Measurements from ENCODE around the gene KRTAP3-2.
A peak's percentile ranks its signal among the peaks of the same experiment; 100 is the strongest.

Gene KRTAP3-2

DNA sequence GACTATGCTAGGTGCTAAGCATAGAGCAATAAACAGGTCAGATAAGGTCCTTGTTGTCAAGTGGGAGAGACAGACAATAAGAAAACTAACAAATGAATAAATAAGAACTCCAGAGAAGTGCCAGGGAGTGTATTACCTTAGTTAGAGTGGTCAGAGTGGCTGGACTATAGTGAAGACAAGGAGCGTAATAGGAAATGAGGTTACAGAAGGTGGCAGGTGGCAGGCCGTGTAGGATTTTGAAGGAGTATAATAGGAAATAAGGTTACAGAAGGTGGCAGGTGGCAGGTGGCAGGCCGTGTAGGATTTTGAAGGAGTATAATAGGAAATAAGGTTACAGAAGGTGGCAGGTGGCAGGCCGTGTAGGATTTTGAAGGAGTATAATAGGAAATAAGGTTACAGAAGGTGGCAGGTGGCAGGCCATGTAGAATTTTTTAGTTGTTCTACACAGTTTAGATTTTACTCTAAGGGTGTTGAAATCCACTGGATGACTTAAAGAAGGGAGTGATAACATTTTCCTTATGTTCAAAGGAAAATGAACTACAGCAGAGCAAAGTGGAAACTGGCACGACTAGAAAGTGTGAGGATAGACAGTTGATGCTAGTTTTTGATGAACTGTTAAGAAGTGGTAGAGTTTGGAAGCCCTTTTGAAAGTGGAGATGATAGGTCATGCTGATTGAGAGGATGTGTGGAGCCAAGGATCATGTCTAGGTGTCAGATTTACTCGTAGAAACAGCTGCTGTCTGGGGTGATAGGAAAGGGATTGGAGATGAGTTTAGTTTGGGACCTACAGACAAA lies 12.8 kb upstream of the KRTAP3-2 start:
- intact Hi-C loops (cut with DNase I): no loop called here
- DNase-seq: no peak

DNA sequence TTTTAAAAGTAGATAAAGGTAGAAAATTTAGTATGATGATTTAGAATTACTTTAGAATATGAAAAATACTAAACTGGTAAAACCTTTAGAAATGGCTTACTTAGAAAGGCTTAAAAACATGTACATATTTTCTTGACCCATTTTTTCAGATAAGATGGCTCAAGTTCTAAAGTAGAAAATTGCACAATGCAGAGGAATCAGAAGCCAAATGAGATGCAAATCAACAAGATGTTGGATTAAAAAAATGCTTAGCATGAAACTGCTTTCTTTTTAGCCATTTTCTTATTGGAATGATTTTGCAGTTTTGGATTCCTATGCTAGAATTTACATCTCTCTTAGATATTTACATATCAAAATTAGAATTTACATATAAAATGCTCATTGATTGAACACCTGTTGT lies 10.7 kb upstream of the KRTAP3-2 start:
- no peak for DNase-seq
- intact Hi-C loops (cut with DNase I): no loop called here

DNA sequence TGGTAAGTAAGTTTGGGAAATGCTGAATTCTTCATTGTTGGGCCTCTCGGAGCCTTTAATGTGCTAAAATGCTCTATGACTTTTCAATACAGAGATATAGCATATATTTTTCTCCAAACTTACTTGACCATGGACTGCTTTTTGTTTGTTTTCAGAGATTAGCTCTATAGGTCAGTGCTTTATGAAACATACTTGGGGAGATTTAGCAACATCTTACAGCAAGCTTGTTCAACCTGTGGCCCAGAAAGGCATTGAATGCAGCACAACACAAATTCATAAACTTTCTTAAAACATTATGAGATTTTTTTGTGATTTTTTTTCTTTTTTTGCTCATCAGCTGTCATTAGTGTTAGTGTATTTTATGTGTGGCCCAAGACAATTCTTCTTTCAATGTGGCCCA lies 10.2 kb upstream of the KRTAP3-2 start:
- intact Hi-C loops (cut with DNase I): no loop called here
- no peak for DNase-seq

DNA sequence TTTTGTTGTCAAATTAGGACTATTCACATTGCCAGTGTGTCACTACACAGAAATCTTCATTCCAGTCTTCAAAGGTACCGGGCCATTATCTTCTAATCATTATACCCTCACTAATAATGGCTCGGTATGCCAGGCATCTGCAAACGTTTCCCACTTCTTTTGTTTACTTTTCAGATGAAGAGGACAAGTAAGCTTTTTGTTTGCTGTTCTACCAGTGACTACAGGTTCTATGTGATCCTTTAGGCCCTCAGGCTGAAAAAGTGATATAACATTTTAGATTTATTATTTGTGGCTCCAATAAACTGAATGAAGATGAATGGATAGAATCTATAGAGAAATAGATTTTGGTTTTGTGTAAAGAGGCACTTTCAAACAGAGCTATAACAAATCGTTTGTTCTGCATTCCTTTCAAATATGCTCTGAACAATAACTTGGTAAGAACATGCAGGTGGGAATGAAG lies 9.6 kb upstream of the KRTAP3-2 start:
- intact Hi-C loops (cut with DNase I): no loop called here
- no peak for DNase-seq

DNA sequence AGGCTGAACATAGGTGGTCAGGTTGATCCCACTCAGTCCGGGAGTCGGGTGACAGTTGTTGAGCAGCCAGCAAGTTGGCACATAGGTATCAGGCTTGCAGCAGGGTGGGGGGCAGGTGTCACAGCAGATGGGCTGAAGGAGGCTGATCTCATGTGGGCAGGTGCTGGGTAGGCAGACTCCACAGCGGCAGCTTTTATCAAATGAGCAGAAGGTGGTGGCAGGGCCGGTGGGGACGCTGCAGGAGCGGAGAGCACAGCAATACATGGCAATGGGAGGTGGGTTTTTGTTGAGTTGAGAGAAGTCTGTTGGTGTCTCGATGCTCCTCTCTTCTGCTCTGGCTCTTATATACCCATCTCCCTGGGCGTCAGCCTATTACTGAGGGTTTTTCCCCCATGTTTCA lies 9.1 kb upstream of the KRTAP3-2 start, which contains the start of gene KRTAP3-1:
KRTAP3-1 (minus strand) TSS at position 318 of the 400 bp plus-strand sequence; CDS start at position 264, 54 bp downstream.
- intact Hi-C loops (cut with DNase I): no loop called here
- DNase-seq: no peak

DNA sequence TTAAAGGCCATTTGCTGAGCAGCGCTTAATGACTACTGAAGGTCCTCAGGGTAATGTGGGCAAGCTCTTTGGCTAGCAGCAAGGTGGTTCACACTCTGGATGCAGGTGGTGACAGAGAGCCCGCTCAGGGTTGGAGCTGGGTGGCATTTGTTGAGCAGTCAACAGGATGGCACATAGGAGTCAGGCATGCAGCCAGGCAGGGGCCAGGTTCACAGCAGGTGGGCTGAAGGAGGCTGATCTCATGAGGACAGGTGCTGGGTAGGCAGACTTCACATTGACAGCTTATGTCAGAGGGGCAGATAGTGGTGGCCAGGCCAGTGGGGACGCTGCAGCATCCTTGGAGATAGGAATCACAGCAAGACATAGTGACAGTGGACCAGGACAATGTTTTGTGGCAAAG lies 4.7 kb upstream of the KRTAP3-2 start:
- DNase-seq: no peak
- intact Hi-C loops (cut with DNase I): no loop called here

DNA sequence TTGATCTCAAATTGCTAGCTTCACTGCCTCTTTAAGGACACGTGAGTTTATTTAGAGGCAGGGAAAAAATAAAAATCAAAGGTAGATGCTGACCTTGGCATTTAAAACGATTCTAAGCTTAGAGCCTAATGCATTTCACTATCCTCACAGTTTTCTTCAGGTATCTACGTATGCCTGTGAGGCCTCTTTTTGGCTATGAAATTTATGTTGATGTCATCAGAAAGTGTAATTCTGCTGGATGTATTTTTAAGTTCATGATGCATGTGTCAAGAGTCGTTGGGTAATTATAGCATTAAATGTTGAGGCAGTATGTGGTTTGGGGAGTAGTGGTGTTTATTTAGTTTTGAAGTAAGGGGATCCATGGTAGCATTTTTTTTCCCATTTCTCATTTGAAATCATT lies 4.2 kb upstream of the KRTAP3-2 start:
- intact Hi-C loops (cut with DNase I): no loop called here
- no peak for DNase-seq

DNA sequence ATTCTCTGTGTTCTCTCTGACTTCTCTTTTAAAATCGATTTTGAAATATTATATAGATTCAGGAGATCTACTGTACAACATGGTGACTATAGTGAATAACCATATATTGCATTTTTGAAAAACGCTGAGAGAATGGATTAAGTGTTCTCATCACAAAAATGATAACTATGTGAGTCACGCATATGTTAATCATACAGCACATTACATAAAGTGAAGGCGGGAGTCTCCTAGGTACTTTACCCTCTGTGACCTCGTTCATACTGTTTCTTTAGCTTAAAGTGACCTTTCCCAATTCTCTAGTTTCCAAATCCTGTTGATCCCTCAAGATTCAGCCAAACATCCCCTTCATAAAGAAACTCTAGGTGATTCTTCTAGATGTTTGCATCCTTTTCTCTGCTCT lies 3.1 kb upstream of the KRTAP3-2 start:
- no peak for DNase-seq
- intact Hi-C loops (cut with DNase I): no loop called here

DNA sequence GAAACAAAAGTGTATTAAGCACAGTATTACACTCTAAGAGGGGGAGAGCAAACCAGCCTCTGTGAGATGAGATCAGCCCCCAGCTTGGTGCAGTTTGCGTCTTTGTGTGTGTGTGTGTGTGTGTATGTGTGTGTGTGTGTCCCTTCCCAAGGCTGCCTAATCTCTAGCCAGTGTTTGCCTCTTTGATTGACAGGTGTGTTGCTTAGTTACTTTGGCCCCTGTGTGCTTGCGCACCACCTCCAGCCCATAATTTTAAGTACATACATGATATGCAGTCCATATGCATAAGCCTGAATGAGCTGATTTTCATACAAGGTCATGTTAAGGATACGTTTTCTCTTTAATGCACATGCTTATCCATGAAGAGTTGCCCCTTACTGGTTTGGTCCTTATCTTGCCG lies 2.1 kb upstream of the KRTAP3-2 start:
- DNase-seq: no peak
- intact Hi-C loops (cut with DNase I): no loop called here

DNA sequence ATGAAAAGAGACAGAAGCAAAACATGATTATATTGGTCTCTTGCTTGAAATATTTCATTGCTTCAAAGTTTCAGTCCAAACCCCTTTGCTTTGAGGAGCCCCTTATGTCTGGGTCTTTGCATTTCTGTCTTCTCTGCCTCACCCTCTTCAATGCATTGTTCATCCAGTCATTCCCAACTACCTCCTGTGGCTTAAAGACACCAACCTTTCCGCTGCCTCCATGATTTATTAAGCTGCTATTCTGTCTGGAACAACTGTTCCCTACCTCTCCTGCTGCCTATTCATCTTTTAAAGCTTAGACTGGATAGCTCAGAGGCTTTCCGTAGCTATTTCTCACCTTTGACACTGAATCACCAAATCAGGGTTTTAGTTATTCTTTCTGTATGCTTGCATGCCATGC lies 2.3 kb downstream of the KRTAP3-2 start:
- intact Hi-C loops (cut with DNase I): no loop called here
- no peak for DNase-seq

DNA sequence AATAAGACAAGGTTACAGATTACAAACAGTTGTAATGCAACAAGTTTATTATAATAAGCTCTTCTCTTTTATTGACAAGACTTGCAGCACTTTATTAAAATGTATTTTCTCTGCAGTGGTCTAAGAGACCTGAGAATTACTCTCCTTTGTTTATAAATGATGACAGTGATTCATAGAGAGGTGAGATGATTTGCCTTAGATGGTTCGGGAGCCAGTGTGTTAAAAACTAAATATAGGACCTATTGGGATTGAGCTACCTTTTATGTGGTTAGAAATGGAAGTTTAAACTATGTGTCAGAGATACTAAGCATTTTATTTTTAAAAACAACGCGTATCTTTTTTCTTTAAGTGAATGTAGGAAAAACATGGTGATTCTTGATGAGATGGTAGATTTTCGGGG lies 2.9 kb downstream of the KRTAP3-2 start:
- no peak for DNase-seq
- intact Hi-C loops (cut with DNase I): no loop called here

DNA sequence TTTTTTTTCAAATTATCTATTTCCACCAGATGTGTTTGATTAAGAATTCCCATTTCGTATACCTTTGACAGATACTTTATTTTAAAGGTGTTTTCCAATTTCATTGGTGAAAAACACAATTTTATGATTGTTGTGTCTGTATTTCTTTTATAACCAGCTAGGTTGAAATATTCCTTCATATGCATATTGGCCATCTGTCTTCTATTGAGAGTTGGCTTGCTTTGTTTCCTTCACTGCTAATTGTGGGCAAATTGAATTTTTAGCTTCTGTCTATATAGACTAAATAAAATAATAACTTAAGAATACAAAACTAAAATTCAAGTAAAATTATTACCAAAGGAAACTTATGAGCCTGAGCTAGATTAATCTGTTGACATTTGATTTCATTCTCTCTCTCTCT lies 4.6 kb downstream of the KRTAP3-2 start:
- no peak for DNase-seq
- intact Hi-C loops (cut with DNase I): no loop called here

DNA sequence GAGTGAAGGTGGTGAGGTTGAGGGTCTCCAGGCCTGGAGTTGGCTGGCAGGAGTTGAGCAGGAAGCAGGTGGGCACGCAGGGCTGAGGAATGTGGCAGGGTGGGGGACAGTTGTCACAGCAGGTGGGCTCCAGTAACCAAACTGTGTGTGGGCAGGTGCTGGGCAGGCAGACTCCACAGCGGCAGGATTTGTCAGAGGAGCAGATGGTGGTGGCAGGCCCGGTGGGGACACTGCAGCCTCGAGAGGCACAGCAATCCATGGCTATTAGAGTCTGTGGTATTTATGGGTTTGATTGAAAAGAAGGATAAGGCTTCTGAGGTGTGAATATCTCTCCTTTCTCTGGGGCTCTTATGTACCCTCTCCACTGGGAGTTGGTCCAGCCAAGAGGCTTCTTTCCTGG lies 5.9 kb downstream of the KRTAP3-2 start, which contains the start of gene KRTAP3-3:
KRTAP3-3 (minus strand) TSS at position 326 of the 400 bp plus-strand sequence; CDS start at position 259, 67 bp downstream.
- DNase-seq: no peak

DNA sequence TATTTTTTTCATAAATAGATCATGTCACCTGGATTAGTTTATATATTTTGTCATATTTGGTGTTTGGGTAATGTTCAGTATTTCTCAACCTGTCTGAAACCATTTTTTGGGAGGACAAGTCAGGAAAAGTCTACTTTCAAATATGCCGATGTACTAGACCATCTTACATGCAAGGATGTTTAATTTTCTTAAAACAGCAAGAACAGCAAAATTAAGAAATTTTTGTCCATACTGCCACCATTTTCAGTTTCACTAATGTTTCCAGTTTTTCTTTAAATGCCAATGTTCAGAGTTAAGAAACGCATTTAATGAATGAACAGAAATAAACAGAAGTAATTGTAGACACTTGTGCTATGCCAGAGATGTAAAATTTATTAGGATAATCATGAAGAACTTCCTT lies 6.6 kb downstream of the KRTAP3-2 start:
- no peak for DNase-seq
- intact Hi-C loops (cut with DNase I): no loop called here

More for the DNA sequence above, 5.9 kb downstream of the KRTAP3-2 start, which contains the start of gene KRTAP3-3:
- intact Hi-C loops (cut with DNase I): no loop called here

DNA sequence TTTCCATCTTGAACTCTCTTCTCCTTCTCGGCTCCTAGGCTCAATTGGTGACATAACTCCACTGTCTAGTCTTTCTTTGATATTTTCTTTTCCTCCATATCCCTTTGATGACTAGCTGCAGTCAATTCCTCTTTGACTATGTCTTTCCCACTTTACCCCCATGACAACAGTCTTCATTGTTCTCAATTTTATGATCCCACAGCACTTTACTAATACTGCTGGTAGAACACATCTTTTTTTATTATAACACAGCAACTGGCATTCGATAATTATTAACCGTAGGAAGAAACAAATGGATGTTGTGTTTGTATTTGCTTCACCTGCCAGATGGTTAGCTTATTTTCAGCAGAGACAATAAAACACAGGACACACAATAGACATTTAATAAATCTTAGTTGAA lies 7.0 kb downstream of the KRTAP3-2 start:
- intact Hi-C loops (cut with DNase I): no loop called here
- no peak for DNase-seq

DNA sequence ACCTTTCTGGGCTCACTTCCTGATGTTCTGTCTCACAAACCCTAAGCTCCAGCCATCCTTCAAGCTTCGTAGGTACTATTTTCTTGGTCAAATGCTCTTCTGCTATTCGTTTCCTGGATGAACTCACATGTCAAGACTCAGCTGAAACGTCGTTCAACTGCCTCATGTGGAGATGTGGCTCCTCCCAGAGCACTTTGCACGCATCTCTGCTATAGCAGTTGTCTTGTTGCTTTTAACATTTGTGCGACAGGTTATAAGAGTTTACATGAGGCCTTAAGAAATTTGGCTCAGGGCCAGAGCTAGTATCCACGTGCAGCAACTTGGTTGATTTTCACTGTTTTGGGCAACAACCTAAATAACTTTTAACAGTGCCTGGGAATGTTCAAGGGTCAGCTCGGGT lies 12.8 kb downstream of the KRTAP3-2 start:
- DNase-seq: no peak
- intact Hi-C loops (cut with DNase I): no loop called here

DNA sequence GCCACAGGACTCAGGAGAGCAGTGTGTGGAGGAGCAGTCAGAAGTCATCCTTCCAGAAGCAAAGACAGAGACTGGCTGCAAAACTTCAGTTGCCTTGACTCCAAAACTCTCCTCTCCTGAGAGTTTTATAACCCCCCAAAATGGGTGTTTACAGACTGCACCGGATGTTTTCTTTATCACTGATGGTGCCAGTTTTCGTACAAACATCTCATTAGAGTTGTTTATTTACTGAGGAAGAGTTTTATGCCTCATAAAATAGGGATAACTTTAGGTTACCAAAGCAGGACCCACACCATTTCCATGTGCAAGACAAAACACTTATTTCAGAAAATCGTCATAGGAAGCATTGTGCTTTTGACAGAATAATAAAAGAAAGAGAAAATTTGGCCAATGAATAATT lies 15.5 kb downstream of the KRTAP3-2 start, which contains the start of gene KRT40:
KRT40 (minus strand) TSS at position 101 of the 400 bp plus-strand sequence; CDS start at position 48, 53 bp downstream.
- intact Hi-C loops (cut with DNase I): no loop called here

DNA sequence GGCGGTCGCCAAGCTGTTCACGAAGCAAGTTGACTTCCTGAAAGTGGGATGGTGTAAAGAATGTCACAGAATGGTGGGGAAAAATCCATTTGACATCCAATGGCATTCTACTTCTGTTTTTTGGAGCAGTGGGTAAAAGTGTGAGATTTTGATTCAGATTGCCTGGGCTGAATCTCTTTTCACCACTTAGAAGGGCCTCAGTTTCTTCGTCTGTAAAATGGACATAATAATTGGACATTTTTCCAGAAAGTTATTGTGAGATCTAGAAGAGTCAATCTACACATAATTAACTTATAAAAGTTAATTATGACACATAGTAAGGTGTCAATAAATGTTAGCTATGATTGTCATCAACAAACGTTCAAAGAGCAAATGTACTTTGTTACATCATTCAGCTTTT lies 18.6 kb downstream of the KRTAP3-2 start:
- intact Hi-C loops (cut with DNase I): no loop called here
- DNase-seq: no peak

More for the DNA sequence above, 15.5 kb downstream of the KRTAP3-2 start, which contains the start of gene KRT40:
- DNase-seq: no peak

DNA sequence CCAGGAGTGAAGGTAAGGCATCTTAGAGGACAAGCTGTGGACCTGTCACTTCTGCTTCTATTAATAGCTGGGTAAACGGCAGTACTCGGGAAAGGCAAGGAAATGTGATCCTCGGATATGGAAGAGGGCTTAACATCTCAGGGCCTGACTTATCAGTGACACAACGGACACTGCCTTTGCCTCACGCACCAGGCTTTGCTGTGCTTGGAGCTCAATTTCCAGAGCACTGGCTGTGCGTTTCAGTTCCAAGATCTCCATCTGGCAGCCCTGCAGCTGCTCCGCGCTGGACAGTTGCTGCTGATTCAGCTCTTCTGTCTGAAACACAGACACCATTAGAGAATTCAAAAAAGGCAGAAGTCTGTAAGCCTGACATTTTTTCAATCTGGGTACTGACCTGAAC lies 19.1 kb downstream of the KRTAP3-2 start:
- intact Hi-C loops (cut with DNase I): no loop called here
- DNase-seq: peak in 24 of 42 donors; percentile 7 to 64 (median 22)

DNA sequence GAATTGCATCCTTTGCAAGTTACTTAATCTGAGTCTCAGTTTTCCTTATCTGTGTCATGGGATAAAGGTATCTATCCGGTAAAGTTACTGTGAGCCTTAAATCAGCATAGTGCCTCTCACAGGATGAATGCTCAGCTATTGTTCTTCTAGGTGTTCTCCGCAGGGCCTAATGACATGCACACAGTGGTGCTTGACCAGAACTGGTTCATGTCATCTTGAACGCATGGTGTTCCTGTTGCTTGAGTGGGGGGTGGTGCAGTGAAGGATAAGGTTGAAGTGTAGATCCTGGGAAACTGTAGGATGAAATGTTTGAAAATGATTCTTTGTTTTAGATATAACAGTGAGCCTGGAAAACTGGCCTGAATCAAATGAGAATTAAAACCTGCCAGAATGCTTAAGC lies 19.6 kb downstream of the KRTAP3-2 start:
- DNase-seq: no peak
- intact Hi-C loops (cut with DNase I): no loop called here

DNA sequence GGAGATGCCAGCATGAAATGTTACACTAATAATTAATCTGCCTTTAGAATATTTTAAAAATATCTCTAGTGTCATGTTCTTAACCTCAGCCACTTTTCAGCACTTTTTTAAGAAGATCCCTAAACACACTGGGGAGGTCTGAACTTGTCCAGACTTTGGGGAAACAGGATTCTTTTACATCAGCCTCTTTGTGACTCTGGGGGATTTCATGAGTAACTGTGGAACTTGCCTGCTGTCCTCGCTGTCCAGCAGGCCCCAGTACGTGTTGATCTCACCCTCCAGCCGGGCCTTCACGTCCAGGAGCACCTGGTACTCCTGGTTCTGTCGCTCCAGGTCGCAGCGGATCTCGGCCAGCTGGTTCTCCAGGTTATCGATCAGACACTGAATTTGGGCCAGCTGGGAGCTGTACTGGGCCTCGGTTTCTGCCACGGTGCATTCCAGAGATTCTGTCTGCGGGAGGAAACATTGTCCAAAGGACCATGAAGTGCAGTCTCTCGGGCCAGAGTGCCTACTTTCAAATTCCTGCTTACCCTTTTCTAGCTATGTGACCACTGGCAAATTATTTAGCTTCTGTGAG lies 21.0 kb downstream of the KRTAP3-2 start:
- intact Hi-C loops (cut with DNase I): no loop called here
- no peak for DNase-seq
